HS-5 (cell line): ENCODE data around the gene MYH9.

Experiments used
- DNase-seq: peaks from one replicate; pipeline ENCODE4 v3.0.0-alpha.2; 2012; ENCODE audit warnings: low read depth

MYH9 gene

GRCh38 chr22:36349726-36350125, 38.0 kb downstream of the MYH9 start:
- no peak for DNase-seq

GRCh38 chr22:36348760-36349159, 39.0 kb downstream of the MYH9 start:
- no peak for DNase-seq

GRCh38 chr22:36347094-36347493, 40.7 kb downstream of the MYH9 start:
- DNase-seq = no peak

DNA sequence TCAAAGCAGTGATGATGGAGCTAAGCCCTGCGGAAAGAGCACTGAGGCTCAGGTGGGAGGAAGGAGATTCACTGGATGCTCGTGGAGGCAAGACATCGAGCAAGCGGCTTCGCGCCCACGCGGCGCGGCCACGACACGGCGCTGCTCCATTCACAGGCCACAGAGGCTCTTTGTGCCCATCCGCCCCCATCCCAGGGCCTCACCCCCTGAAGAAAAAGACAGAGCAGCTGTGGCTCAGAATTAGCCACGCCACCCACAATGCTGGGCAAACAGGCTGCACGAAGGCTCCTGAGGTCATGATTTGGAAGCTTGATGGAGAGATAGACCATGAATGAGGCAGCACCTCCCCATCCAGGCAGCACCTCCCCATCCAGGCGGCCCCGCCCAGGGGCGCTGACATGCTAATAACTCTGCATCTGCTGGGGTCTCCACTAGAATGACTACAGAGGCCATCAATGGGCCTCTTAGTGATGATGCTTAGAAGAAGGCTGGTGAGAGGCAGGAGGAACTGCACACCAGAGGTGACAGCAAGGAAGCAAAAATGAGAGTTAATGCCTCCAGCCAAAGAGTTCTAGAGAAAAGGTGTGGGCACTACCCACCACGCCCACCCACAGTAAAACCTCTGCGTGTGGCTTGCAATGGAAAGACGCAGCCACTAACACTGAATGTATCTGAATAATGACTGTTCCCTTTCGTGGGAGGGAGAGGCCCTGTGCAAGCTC, 43.5 kb downstream of the MYH9 start:
- no peak for DNase-seq

DNA sequence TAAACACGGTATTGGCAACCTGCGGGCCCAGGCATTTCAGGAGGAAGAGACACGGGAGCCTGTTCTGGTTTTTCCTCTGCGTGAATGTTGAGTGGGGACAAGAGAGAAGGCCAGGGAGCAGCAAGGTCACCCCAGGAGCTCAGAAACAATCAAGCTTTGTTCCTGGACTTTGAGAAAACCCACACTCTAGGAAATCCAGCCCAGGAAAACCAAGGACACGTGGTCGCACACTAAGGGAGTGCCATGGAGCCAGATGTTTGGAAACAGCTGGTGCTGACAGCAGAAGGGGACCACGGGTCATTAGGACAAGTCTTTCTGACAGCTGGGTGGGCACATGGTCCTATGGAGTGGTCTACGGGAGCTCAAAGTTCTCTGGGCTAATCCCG, 44.1 kb downstream of the MYH9 start:
- no peak for DNase-seq

- DNase-seq = no peak
Observed at GRCh38 chr22:36343070-36343719, 44.6 kb downstream of the MYH9 start.

DNA sequence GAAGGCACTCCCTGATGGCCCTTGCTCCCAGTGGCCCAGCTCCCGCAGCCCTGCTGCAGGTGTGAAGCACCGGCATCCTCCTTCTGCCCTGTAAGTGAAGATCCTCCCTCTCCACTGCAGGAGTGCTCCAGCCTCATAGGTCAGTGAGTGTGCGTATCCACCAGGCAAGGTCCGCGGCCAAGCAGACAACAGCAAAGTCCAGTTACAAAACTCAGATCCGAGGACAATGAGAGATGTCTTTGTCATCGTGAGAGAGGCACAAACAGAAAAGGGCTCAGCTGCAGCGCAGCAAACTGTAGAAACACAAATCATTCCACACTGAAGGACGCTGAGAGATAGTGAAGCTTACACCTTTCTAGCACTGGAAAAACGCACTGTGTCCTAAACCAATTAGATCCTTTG, 46.1 kb downstream of the MYH9 start:
- no peak for DNase-seq

DNA sequence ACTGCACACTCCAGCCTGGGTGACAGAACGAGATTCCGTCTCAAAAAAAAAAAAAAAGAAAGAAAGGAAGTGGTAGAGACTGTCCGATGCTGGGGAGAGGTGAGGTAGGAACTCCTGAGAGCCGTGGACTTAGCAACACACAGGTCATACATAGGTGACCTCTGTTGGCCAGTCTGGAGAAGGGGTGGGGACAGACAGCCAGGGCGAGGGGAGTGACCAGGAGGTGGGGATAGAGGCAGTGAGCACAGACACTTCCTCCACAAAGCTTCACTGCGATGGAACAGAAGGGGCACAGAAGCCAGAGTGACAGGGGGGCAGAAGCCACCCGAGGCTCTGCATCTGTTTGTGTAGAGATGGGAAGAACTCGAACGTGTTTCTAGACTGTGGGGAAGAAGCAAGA, 47.1 kb downstream of the MYH9 start:
- DNase-seq = no peak

DNA sequence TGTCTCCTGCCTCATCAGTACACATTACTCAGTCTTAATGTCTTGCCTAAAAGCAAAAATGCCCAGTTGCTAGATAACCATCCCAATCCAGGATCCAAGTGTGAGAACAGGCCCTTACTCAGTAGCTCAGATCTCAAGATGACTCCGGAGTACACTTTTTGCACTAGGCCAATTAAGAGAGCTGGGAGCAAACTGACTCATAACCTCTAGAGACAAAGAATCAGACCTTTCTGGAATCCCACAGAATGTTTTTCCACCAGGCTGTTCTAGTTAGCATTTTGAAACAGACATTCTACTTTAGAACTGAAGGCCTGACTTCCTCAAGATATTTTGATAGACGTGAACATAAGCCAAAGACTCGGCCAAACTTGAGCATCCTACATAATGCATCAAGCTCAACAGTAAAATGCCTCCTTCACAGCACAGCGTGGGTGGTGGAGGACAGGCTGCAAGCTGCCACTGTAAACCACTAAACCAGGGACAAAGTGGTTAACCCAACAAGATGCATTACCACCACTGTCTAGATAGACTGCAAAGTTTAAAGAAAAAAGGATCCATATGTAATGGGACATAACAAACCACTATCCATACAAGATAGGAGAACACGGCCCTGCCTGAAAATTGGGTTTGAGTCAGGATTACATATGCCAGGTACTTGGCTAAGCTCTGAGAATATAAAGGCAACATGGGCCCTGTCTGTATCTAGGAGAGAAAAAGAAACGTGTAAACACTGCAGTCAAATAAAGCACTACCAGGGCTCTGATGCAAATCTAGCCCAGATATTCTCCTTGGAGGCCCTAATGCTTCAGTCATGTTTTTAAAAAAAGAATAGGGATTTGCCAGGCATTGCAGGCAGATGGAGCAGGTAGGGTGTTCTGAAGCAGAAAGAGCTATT, 48.3 kb downstream of the MYH9 start:
- DNase-seq = peak; percentile 53

GRCh38 chr22:36337365-36338130, 50.2 kb downstream of the MYH9 start:
- no peak for DNase-seq

DNA sequence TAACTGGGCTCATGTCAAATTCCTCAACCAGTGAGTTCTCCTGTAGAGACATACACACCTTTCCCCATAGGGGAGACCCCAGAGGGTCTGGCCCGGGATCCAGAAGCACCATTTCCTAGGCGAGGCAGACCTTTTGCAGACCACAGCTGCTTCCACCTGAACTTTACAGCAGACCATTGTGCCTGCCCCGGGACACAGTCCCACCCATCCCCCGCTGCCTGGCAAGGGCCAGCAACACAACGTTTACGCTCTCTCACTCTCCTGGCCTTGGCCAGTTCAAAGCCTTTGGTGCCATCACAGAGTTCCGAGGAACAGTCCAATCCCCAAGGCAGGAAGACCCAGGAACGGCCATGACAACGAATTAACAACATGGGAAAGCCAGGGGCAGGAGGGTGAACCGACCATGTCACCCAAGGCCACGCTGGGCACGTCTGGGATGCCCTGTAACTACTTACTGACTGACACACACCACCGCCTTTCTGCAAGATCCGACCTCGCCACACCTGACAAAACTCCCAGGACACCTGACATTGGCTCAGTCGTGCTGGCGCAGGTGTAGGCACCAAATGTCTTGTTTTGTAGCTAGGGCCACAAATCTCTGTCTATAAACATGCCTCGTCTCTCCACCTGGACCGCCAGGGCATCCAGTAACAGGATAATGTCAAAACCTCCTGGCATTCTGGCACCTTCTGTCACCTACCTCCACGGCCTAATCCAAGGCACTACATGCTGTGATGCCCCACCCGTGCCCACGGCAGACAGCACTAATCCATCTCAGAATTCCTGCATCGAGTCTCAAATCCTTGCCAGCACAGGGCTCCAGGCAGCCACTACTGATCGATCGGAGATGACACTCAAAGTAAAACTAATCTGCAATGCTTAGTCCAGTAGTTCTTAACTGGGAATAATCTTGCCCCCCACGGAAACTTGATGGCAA, 51.3 kb downstream of the MYH9 start:
- no peak for DNase-seq

DNA sequence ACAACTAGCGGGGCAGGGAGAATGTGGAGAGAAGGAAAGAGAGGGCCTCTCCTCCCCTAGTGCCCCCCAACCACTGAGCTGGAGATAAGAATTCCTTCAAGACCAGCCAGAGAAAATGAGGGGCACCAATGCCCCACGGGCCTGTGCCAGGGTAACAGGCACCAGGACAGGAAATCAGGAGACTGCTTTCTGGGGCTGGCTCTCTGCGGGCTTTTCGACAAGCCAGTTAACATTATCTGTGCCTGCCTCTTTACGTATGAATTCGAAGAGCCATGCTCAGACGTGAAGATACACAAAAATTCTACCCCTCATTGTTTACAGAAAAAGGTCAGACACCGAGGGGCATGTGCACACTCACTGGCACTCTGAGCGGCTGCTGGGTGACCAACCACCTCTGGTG, 52.1 kb downstream of the MYH9 start:
- no peak for DNase-seq

DNA sequence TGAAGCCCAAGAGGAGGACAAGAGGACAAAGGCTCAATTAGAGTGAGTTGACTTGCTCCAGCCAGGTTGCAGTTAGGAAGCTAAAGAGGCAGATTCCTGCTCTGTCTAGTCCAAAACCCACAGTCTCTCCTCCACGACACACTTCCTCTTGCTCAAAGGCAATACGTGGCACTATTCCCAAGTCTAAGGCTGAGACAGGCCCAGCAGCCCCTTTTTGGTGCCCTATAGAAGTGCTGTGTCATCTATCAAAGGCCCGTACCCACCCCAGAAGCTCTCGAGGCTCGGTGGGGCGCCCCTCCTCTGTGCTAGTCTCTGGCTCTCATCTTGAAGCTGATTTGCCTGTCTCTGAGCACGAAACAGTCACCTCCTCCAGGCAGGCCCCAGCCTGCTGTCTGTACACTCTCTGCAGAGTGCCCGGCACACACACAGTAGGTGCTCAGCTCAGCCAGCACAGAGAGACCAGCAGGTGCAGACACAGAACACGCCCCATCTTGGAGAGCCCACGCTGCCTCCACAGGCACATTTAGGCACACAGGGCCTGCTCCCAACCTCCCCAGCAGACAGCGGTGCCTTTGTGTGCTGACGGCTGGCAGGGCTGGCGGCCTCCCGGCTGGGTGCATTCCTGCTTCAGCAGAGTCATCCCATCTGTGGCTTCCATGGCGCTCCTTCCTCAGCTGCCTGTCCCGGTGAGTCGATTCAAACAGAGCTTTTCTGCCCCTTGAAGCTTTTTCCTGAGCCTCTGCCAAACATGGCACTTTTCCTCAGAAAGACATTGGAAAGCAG, 52.8 kb downstream of the MYH9 start:
- no peak for DNase-seq

DNA sequence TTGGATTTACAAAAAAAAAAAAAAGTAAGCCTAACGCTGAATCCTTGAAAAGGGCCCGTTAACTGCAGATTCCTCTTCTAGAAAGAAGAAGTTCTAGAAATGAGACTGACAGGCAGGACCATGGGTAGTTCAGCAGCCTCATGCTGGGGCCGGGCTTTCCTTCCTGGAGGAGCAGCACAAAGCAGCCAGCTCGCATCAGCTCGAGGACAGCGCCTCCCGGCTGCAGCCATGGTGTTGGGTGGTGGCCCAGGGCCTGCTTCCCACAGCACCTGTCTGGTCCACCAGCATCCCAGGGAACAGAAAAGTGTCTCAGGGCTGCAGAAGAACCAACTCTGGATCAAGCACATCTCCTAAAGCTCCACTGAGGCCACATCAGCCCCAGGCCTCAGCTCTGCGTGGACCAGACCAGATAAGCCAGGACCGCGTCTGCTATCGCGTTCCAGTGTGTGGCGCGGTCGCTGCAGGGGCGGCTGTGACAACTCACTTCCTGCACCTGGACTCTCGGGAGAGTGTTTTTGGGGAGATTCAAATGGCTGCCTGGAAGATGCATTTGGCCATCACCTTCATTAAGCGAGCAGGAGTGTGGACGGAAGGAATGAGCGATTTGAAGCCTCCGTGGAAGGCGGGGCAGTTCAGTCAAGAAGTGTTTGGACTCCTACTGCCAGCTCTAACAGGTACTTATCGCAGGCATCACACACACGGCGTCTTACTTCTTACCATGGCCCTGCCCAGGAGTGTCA, 53.5 kb downstream of the MYH9 start:
- DNase-seq = no peak

DNA sequence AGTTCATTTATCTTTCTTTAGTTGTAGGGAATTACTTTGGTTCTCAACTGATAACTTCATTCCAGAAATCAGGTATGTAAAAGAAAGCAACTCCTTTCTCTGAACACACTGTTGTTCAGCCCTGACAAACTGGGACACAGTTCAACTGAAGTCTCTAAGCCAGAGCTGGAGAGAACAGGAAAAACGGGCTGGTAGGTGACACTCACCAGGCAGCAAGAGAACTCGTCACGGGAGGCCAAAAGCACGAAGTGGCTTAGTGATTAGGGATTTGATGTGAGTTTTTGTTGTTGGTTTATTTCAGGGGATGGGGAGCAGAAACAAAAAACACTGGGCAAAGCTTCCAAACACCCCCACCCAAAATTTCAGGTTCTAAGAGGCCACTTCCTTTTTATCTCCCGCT, 54.1 kb downstream of the MYH9 start:
- no peak for DNase-seq

DNA sequence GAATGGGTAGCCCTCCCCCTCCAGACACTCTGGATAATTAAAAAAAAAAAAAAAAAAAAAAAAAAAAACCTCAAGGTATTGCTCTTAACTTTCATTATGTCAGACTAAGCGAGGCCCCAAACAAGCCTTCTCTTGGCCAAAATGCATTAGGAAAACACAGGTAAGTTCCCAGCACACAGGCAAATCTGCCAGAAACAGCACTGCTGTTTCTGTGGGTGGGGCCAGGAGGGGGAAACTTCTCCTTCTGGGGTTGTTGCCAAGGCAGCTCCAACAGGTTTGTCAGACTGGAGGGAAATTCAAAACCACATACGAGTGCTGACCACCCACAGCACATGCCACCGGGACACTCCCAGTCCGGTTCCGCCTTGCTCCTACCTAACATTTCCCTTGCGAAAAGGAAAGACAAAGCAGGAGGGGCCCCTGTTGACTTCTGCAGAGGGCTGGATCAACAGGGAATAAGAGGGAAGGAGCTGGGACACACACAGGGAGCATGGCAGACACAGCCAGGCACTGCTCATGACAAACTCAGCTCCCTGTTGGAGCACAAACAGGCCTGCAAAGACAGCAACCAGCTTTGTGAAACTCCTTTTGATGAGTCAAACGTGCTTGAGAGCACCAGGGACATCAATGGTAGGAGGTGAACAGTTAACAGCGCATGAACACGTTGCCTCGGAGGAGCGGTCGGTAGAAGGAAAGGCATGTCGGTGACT, 55.0 kb downstream of the MYH9 start:
- DNase-seq = peak; percentile 52

- no peak for DNase-seq
Observed at GRCh38 chr22:36331912-36332622, 55.7 kb downstream of the MYH9 start.

DNA sequence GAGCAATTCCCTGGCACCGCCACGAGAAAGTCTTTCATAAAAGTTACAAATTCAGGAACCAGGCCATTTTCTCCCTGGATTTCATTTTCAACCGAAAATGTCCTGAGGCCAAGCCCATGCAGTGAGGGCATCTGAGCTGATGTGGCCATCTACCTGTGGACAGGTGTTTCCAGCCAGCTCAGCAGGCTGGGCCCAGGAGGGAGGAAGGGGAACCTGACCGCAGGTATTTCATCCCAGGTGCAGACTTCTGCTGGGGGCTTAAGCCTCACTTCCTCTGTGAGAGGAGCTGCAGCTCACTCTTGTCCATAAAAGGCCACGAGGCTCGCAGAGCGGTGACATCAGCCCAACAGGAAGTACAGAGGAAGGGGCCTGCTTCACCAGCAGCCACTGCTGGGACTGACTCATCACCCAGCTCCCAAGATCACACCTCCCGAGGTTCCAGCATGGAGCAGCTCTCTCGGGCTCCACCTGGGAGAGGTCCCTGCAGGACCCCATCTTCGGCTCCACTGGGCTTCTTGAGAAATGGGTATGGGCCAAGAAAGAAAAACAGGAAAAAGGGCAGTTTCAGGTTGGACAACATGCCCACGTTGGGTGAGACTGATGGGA, 56.4 kb downstream of the MYH9 start:
- DNase-seq = peak; percentile 89
